Nucleus accumbens (tissue), 56 donors: ENCODE results near the gene TNXB.
"Not testable (repeated sequence)": the region's sequence is repeated elsewhere in the genome, so short reads cannot be mapped to it uniquely, and the experiment has no call there.

Source experiments
- DNase-seq, 56 donors: peaks; one replicate each; lab custom pipeline; 2025; lab: John Stamatoyannopoulos, UW

Gene TNXB

DNA sequence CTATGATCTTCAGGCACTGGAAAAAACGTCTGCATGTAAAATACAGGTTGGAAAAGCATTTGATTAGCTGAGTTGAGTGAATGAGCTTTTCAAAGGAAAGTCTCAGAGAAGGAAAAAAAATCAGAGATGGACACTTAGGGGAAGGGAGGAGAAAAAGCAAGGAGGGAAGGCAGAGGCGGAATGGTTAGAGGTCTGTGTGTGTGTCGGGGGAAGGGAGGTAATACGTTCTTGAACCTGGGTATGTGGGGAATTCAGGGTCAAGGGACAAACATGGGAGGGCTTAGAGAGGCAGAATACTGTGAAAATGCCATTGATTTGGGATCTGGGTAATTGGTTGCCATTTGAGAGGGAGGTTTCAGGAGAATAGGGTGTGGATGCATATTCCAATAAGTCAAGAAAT, 37.5 kb upstream of the TNXB start:
- no peak for DNase-seq

DNA sequence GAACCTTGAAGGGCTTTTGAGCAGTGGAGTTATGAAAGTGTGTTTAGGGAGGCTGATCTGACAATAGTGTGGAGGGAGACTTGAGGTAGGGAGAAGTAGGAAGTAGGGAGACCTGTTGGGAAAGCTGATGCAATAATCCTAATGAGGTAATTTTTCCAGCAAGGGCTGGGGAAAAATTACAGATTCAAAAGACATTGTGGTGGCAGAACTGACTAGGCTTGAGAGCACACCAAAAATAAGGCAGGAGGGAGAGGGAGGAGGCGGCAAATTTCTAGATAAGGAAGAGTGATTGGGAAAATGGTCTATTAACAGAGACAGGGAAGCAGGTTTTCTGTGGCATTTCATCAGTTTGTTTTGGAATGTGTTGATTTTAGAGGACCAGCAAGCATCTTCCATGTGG, 37.1 kb upstream of the TNXB start:
- no peak for DNase-seq

DNA sequence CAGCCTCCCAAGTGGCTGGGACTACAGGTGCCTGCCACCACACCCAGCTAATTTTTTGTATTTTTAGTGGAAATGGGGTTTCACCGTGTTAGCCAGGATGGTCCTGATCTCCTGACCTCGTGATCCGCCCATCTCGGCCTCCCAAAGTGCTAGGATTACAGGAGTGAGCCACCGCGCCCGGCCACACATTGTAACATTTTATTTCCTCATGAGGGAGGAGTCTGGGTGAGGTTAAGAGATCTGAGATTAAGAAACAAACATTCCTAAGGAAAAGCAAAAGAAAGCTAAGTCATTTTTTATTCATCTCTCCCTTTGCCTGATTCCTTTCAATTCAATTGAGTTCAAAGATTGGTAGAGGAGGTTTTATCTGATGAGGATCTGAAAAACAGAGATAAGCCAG, 35.1 kb upstream of the TNXB start:
- not testable (repeated sequence) for DNase-seq

DNA sequence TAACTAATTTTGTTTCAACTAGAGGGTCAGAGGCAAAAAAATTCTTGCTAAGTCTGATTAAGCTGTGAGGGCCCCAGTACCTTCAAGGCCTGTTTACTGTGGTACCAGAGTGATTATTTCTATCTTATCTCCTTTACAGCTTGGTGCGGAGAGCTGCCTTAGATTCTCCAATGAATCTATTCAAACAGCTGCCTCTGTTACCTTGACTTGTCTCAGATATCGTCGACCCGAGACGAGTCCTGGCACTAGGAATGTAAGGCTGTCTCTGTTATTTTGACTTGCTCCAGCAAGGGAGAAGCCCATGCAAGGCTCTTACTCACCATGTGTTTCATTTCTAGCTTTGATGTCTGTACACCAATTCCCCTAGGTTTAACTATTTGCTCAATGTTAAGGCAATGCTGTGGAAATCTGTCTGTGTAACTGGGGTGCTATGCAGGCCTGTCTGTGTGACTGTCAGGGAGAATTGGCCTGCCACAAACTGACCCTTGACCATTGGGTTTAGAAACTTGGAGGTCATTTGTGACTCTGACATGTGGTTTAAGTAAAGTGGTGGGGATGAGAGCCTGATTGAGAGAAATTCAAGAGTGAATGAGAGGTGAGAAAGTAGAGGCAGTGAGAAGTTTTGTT, 31.4 kb upstream of the TNXB start:
- no peak for DNase-seq

DNA sequence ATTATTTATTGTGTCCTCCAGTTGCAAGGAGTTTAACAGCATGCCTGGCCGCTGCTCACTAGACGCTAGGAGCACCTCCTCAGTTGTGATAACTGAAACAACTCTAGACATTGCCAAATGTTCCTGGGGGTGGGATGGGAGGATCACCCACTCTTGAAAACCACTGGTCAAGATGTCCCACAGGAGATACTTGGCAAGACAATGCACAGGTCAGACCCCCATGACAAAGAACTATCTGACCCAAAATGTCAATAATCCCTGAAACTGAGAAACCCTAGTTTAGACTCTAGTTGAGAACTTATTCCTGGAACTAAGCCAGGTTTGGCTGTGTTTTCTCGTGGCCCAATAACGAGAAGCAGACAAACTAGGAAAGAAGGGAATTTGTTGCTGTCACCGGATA, 30.5 kb upstream of the TNXB start:
- no peak for DNase-seq

DNA sequence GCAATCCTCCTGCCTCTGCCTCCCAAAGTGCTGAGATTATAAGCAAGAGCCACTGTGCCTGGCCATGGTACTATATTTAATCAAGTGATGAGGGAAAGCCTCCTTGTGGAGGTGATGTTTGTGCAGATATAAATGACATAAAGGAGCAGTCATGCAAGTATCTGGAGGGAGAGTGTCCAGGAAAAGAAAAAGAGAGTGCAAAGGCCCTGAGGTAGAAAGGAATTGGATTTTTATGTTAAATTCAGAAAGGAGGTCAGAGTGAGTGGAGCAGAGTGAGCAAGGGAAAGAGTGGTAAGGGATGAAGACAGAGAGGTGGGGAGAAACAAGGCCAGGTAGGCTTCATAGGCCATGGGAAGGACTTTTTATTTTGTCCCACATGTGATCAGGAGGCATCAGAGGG, 28.3 kb upstream of the TNXB start:
- no peak for DNase-seq

DNA sequence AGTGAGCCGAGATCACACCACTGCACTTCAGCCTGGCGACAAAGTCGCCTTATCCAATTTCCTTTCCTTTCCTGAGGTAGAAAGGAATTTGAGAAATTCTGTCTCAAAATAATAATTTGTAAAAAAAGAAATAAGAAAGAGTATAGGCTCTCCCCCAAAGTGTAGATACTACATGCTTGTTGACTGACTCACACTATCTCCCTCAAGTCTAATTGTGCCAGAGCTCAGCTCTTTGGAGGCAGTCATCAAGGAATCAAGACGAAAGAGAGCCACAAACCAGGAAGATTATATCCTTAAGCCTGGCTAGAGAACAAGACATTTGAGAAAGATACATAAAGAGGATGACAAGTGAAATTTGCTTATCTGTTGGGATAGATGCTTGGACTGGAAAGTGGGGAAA, 24.6 kb upstream of the TNXB start:
- DNase-seq = no peak

DNA sequence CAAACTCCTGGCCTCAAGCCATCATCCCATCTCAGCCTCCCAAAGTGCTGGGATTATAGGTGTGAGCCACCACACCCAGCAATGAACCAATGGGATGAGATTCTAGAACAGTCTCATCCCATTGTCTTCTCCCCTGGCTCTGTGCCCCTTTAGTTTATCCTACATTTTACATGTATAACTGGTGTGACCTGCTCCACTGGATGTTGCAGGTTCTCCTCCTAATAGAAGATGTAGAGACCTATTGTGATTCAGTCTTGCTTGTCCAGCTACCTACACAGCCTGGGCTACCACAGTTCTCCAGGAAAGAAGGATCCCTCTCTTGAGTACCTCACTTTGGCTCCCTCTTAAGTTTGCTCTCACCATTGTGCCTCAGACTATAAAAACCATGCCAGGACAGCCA, 23.0 kb upstream of the TNXB start:
- DNase-seq = no peak

DNA sequence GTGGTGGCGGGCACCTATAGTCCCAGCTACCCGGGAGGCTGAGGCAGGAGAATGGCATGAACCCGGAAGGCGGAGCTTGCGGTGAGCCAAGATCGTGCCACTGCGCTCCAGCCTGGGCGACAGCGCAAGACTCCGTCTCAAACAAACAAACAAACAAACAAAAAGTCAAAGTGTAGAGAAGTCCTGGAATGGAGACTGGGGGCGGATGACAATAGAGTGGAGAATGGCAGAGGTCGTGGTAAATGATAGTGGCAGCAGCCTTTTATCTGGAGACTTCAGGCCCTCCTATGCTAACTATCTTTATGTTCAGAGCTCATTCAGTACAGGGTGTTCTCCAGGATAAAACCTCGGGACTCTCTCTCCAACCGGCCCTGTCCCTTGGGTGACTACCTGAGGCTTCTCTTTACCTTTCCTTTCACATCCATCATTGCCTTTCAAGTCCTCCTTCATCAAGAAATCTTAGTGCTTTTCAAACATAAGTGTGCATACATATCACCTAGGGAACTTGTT, 22.4 kb upstream of the TNXB start:
- DNase-seq = no peak

DNA sequence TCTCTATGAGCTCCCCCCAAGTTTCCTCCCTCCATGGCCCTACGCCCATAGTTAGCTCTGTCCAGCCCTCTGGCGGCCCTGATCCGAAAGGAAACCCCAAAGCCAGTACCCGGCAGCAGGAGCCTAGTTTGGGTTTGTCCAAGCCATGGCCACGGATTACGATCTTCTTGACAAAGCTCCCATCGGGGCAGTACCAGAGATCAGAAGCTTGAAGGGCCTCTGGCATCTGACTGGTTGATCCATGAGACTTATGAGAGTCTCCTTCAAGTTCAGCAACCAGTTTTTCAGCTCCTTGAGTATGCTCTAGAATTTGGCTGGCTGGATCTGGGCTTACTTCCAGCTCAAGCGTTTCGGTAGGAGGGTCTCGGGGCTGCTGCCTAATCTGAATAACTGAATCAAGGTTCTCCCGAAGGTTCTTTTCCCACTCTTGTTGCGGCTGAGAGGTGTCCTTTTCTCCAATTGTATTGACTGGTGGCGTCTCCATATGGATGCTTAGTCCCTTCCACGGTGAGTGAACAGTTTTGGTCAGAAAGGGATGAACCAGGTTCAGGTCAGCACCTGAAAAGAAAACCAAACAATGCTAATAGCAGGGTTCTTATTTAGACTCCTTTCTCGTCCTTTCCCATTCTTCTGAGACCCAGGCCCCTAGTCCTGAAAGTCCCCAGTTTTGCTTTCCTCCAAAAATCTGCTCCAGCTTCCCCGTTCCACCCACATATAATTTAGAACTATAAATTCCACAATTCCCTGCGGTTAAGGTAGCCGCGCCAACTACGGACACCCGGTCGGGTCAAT, 20.4 kb upstream of the TNXB start:
- peak in 2 of 56 donors; percentile 84 to 94 for DNase-seq

DNA sequence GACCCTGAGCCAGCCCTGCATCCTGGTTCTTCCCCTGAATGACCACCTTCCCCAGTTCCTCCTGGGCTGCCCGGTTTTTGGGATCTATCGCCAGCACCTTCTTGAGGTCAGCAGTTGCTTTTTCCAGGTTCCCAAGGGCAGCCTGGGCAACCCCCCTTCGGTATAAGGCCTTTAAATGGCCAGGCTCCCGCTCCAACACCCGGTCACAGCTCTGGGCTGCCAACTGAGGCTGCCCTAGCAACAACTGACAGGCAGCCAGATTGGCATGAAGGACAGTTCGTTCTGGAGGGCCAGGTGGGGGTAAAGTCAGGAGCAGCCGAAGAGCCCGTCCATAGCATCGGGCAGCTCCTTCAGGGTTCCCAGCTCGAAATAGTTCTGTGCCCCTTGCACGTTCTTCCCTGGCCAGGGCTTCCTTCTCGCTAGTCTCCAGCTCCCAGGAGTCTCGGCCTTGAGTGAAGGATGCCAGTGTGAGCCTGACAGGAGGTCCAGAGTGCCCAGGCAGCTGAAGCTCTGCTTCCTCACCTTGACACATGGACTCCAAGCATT, 19.7 kb upstream of the TNXB start:
- DNase-seq = peak in 1 of 56 donors; percentile 16

DNA sequence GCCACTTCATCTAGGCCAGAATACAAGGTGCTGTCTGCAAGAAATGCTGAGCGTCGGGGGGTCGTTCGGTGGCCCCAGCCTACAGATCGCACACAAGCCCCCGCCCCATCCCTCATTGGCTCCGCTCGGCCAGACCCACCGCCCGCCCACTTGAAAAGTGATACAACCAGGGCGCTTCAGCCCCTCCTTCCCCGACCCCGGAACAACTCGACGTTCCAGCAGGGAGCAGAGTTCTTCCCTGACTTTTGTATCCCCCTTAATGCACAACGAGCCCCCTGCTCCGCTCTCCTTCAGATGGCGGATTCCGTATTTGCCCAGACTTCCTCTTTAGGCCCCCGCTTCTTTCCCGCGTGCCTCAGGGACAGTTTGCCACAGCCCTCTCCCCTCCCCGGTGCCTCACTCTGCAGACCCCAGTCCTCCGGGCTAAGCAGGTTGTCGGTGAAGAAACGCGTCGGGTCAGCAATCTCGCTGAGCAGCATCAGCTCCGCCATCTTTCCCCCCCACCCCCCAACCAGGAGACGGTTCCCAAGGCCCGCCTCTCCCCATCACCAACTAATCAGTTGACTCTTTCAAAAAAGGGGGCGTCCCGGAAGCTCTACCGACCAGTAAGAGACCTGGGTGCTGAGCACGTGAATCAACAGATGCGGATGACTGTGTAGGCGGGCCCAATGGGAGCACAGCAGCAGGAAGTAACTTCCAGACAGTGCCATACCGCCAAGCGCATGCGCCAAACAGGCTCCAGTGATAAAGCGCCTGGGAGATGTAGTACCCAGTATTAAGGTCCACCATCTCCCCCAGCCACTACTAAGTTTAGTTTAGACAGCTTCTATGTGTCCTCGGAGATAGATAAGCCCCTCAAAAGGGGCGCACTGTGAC, 18.8 kb upstream of the TNXB start, which contains the start of gene ATF6B:
Gene ATF6B, minus strand, starts transcription at position 530 of the 876 bp plus-strand sequence. Its CDS starts 39 bp downstream, at position 491.
- peak; percentile 80 to 100 (median 98) for DNase-seq

DNA sequence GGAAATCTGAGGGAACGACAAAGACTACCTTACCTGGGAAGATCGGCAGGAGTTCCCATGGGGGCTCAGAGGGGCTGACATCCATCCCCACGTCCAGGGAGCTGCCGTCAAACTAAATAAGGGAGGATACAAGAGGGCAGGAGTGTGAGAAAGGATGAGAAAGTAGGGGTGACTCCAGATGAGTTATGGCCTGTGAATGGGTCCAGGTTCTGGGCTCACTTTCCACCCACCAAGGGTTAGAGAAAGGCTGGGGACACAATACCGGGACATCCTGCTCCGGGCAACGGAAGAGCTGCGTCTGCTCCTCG, 18.2 kb upstream of the TNXB start:
- DNase-seq = no peak

DNA sequence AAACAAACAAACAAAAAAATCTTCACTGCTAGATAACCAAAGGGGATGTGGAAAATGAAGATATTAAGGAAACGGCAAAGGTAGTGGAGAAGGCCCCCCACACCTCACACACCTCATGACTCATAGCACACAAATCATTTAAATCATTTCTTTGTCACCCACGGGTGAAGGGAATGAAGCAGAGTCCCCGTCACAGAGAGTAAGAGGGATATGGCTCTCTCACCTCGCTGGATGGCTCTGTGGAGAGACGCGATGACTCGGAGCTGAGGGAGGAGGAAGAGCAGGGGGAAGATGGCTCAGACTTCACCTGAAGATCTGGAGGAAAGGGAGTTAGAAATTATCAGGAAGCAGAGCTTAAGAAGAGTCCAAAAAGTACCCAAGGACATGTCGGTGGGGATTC, 17.7 kb upstream of the TNXB start:
- peak in 13 of 56 donors; percentile 11 to 60 (median 30) for DNase-seq

DNA sequence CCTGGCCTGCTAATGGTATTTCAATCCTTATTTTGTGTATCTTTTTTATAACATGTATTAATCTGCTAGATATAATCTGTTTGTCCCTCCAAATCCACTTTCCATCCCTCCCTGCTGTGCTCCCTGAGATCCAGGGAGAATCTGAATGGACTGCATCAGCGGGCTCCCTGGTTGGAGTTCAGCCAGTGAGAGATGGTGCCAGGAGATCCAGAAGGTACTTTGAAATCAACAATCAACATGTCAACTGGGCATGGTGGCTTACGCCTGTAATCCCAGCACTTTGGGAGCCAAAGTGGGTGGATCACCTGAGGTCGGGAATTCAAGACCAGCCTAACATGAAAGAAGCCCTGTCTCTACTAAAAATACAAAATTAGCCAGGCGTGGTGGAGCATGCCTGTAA, 14.5 kb upstream of the TNXB start:
- no peak for DNase-seq

DNA sequence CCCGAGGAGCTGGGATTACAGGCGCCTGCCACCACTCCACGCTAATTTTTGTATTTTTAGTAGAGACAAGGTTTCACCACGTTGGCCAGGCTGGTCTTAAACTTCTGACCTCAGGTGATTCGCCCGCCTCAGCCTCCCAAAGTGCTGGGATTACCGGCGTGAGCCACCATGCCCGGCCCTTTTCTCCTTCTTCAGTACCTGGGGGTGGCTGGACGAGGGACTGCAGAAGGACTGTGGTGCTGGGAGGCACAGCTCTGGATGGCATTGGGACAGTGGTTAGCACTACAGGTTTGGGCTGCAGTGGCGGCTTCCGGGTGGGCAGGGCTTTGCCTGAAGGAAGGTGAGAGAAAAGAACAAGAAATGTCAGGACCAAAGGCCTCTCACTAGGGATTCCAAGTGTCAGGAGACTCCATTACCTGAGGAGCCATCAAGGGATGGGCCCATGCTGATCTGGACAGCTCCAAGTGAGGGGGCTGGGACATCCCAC, 11.5 kb upstream of the TNXB start:
- no peak for DNase-seq

DNA sequence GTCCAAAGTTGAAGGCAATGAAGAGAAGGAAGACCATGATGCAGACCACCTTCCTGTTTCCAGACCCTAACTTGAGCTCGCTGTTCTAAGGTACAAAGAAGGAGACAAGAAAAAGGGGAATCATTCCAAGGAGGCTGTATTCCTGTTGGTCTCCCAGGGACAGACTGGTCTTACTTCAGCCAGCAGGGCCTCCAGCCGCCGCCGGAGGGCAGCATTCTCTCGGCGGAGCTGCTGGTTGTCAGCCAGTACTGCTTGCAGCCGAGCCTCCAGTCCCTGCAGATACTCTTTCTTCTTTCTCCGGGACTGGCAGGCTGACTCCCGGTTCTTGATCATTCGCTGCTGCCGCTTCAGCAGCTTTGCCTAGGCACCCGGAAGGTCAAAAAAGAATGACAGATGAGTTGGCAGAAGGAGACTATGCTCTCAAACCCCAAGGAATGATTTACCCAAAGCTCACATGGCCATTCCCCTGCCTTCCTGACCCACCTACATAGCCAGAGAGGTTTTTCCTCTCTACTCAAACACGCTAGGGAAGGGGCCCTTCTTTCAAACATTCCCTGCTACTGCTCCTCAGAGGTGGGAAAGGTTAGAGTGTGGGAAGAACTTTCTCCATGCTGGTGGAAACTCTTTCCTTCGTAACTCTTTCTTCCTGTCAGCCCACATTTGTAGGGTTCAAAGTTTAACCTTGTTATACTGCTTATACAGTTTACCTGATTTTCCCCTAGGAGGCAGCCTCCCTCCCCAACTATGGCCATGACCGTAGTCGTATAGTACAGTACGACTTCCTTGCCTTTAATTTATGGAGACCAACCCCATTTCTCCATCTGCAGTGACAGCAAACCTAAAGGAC, 9.9 kb upstream of the TNXB start:
- DNase-seq = peak; percentile 14 to 92 (median 70)

DNA sequence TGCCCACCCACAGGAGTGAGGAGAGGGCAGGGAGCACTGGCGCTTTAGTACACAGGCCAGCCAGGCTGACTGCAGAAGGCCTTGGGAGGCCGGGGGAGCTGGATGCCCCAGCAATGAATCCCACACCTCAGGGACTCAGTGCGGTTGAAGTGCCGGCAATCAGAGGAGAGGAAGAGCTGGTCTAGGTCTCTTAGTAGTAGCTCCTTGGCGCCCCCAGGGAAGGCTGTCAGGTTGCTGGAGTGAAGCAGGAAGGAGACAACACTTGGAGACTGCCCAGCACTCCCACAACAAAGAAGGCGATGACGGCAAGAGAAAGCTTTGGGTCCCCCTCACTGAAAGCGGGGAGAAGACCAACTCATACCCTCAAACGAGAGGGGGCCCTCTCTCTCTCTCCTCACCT, 8.3 kb upstream of the TNXB start:
- DNase-seq = no peak

DNA sequence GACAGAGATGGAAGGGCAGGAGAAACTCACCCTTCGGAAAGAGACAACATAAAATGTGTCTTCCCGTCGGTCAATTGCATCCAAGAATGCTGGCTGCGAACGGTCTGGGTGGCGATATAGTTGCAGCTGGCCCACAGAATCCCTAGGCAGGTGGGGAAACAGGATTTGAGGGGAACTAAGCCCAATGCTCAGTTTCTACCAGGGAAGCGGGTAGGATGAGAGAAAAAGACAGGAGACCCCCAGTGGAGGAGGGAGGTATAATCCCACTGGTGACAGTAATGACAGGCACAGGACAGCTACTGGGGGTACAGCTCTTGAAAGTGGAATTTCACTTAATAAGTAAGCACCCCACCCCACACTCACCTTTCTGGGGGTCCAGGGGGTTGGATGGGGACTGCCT, 7.5 kb upstream of the TNXB start:
- DNase-seq = no peak

DNA sequence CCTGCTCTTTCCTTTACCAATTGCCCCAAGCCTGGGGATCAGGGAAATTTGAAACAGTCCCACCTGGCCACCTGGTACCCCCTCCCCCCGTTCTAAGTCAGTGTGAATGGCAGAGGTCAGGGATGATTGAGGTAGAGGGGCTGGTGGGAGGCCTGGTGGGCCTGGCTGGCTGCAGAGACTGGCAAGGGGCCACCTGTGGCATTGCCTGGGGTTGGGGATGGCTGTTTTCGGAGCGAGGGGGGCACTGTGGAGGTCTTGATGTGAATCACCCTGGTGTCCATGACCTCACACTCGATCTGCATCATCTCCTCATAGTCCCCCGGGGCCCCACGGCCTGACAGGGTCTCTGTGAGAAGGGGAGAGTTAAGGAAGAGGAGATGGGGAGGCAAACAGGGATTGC, 6.5 kb upstream of the TNXB start:
- no peak for DNase-seq
